ENCODE data around the gene RASSF8. TPM values are rescaled to one million over a fixed set of nuclear protein-coding genes. Genes with fewer than 3 reads are reported as not detected.

RASSF8 gene
- total RNA-seq, 1 donor from 2014 or later, result 85.7 TPM

- no peaks in the 10 kb centered on the region for H3K9me3 ChIP-seq
- no peaks in the 10 kb centered on the region for H3K27me3 ChIP-seq
- no peaks in the 10 kb centered on the region for H3K4me1 ChIP-seq
- intact Hi-C loops (cut with DNase I), result no loop called here
- H3K36me3 ChIP-seq, result no peaks in the 10 kb centered on the region
- no peak for ATAC-seq
- no peak overlapping the region for H3K27ac ChIP-seq
- no peak for TF ChIP-seq CTCF (IDR thresholded peaks at IDR 0.05)
- H3K4me3 ChIP-seq, result no peak overlapping the region
- DNase-seq, result no peak
These were observed 29.3 kb upstream of the RASSF8 start for GRCh38 chr12:25929142-25929541.

GRCh38 chr12:25932971-25933370 lies 25.5 kb upstream of the RASSF8 start:
- Histone ChIP-seq H3K36me3 (no peaks in the 10 kb centered on the region), H3K27me3 (no peaks in the 10 kb centered on the region), H3K27ac (no peak overlapping the region), H3K4me3 (no peak overlapping the region), H3K9me3 (no peaks in the 10 kb centered on the region), H3K4me1 (no peaks in the 10 kb centered on the region)
- no peak for TF ChIP-seq CTCF (IDR thresholded peaks at IDR 0.05)
- no peak for ATAC-seq
- intact Hi-C loops (cut with DNase I), result no loop called here
- no peak for DNase-seq

GRCh38 chr12:25934456-25934855 lies 24.0 kb upstream of the RASSF8 start:
- intact Hi-C loops (cut with DNase I), result no loop called here
- DNase-seq (no peak), ATAC-seq (no peak)
- H3K27ac ChIP-seq, result no peak overlapping the region
- no peak for TF ChIP-seq CTCF (IDR thresholded peaks at IDR 0.05)
- H3K36me3 ChIP-seq, result no peaks in the 10 kb centered on the region
- no peaks in the 10 kb centered on the region for H3K27me3 ChIP-seq
- H3K4me1 ChIP-seq, result no peaks in the 10 kb centered on the region
- no peaks in the 10 kb centered on the region for H3K9me3 ChIP-seq
- H3K4me3 ChIP-seq, result no peak overlapping the region

GRCh38 chr12:25935355-25936144 lies 22.9 kb upstream of the RASSF8 start:
- Histone ChIP-seq H3K9me3 (no peaks in the 10 kb centered on the region), H3K4me3 (no peak overlapping the region), H3K27me3 (no peaks in the 10 kb centered on the region), H3K36me3 (no peaks in the 10 kb centered on the region), H3K27ac (no peak overlapping the region), H3K4me1 (no peaks in the 10 kb centered on the region)
- intact Hi-C loops (cut with DNase I), result no loop called here
- no peak for ATAC-seq
- no peak for DNase-seq
- no peak for TF ChIP-seq CTCF (IDR thresholded peaks at IDR 0.05)

GRCh38 chr12:25937096-25937495 lies 21.4 kb upstream of the RASSF8 start:
- no peaks in the 10 kb centered on the region for H3K36me3 ChIP-seq
- H3K27ac ChIP-seq, result no peak overlapping the region
- DNase-seq, result no peak
- H3K4me1 ChIP-seq, result no peaks in the 10 kb centered on the region
- H3K9me3 ChIP-seq, result no peaks in the 10 kb centered on the region
- no peak for TF ChIP-seq CTCF (IDR thresholded peaks at IDR 0.05)
- no peak for ATAC-seq
- H3K27me3 ChIP-seq, result no peaks in the 10 kb centered on the region
- H3K4me3 ChIP-seq, result no peak overlapping the region
- intact Hi-C loops (cut with DNase I), result no loop called here
